Karpas-422 (cell line): ENCODE measurements around the gene OGFRL1. TPM values are rescaled to one million over a fixed set of nuclear protein-coding genes. Genes with fewer than 3 reads are reported as not detected.

Experiments
- DNase-seq: peaks from one replicate; pipeline ENCODE4 v3.0.0-alpha.2; 2015
- H2AFZ ChIP-seq: fragments of 200-600 bp; sonication (generic); 2 replicates; pipeline ENCODE4 v1.6.1; 2014; ENCODE audit warnings: antibody characterized with exemption, low read length, mixed read lengths
- H3K27ac ChIP-seq: fragments of 200-600 bp; sonication (generic); 2 replicates; pipeline ENCODE4 v1.5.1; 2014; ENCODE audit warnings: mild to moderate bottlenecking, low read length, moderate library complexity
- H3K27me3 ChIP-seq: fragments of 200-600 bp; sonication (generic); 2 replicates; pipeline ENCODE4 v1.6.1; 2014; ENCODE audit warnings: low read length, mixed read lengths
- H3K36me3 ChIP-seq: fragments of 200-600 bp; sonication (generic); 2 replicates; pipeline ENCODE4 v1.6.1; 2014; ENCODE audit warnings: low read length, mixed read lengths; ENCODE audit not compliant: insufficient read depth
- H3K4me1 ChIP-seq: fragments of 200-600 bp; sonication (generic); 2 replicates; pipeline ENCODE4 v1.6.1; 2014; ENCODE audit warnings: mild to moderate bottlenecking, low read length, mixed read lengths
- H3K4me2 ChIP-seq: fragments of 200-600 bp; sonication (generic); 2 replicates; pipeline ENCODE4 v1.6.1; 2014; ENCODE audit warnings: low read length, low read depth, mild to moderate bottlenecking; ENCODE audit not compliant: poor library complexity, severe bottlenecking
- H3K4me3 ChIP-seq: fragments of 200-600 bp; sonication (generic); 2 replicates; pipeline ENCODE4 v1.5.1; 2014; ENCODE audit warnings: mild to moderate bottlenecking, antibody characterized with exemption, low read length, mixed read lengths
- H3K79me2 ChIP-seq: fragments of 200-600 bp; sonication (generic); 2 replicates; pipeline ENCODE4 v1.6.1; 2014; ENCODE audit warnings: mild to moderate bottlenecking, low read length, mixed read lengths
- H3K9ac ChIP-seq: fragments of 200-600 bp; sonication (generic); 2 replicates; pipeline ENCODE4 v1.6.0; 2014; ENCODE audit warnings: low read length
- H3K9me2 ChIP-seq: fragments of 200-600 bp; sonication (generic), shearing (Covaris generic); replicated peaks from 2 replicates; pipeline ENCODE4 v1.6.0; 2014; ENCODE audit warnings: mild to moderate bottlenecking, low read length, moderate library complexity; ENCODE audit not compliant: insufficient read depth
- H3K9me3 ChIP-seq: fragments of 300-700, 200-600 bp; sonication (generic); 2 replicates; pipeline ENCODE4 v1.6.1; 2014; ENCODE audit warnings: low read length, mixed read lengths
- H4K20me1 ChIP-seq: fragments of 200-600 bp; sonication (generic); 2 replicates; pipeline ENCODE4 v1.6.1; 2014; ENCODE audit warnings: mild to moderate bottlenecking, antibody characterized with exemption, low read length, low read depth; ENCODE audit not compliant: insufficient read depth
- total RNA-seq: library from RNA; depleted of rRNA; stranded (reverse); fragments of >200 nt; shearing (Covaris generic); gene quantifications from 2 replicates; pipeline ENCODE4 v1.2.3, GENCODE V29; 2014; ENCODE audit warnings: low replicate concordance

Gene OGFRL1
- total RNA-seq, 1 experiment from 2014 or later, result 59.9 TPM

DNA sequence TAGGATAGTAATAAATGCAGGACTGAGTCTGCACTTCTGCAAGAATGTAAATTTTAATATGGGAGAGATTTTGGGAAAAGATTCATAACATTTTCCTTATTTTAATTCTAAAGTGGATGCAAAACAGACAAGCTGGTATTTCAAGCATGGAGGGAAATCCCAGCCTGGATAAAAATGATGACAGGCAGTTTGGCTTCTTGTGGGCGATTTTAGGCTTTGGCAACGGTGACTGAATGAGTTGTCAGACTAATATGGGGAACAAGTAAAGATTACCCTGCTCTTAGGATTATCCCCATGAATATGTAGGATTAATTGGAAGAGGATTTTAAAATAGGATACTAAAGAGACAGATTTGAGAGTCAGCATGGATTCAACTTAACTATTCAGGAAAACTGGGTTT lies 21.0 kb downstream of the OGFRL1 start:
- Histone ChIP-seq H3K27ac (no peak overlapping the region), H3K9ac (no peak overlapping the region), H3K79me2 (no peaks in the 10 kb centered on the region), H3K36me3 (peaks cover under 1% of the 10 kb centered on the region; the same call in 1 of the 2 replicates), H3K9me2 (no peaks in the 10 kb centered on the region), H3K4me2 (no peak overlapping the region), H2AFZ (no peak overlapping the region), H3K9me3 (no peaks in the 10 kb centered on the region), H3K27me3 (no peaks in the 10 kb centered on the region), H4K20me1 (peaks cover 6% of the 10 kb centered on the region; the same call in 1 of the 2 replicates), H3K4me1 (no peaks in the 10 kb centered on the region), H3K4me3 (no peak overlapping the region)
- no peak for DNase-seq

DNA sequence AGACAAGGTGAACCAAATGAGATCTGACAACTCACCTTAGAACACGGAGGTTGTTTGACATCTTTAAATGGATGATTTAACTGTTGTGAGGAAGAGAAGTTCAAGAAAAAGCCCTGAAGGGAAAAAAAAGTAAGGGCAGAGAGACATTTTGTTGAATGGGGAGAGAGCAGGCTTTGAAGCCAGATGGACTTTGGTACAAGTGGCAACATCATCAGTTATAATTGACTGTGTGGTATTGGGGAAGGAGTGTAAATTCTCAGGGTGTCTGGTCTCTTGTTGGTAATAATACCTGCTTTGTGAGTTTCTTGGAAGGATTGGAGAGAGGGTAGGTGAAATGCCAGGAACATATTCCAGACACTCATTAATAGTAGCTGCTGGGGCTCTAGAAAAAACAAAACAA lies 21.6 kb downstream of the OGFRL1 start:
- no peak for DNase-seq
- Histone ChIP-seq H3K9ac (no peak overlapping the region), H2AFZ (no peak overlapping the region), H3K9me2 (no peaks in the 10 kb centered on the region), H3K4me1 (no peaks in the 10 kb centered on the region), H3K9me3 (no peaks in the 10 kb centered on the region), H3K36me3 (no peaks in the 10 kb centered on the region), H3K27ac (no peak overlapping the region), H3K79me2 (no peaks in the 10 kb centered on the region), H4K20me1 (peaks cover 4% of the 10 kb centered on the region; the same call in 1 of the 2 replicates), H3K27me3 (no peaks in the 10 kb centered on the region), H3K4me2 (no peak overlapping the region), H3K4me3 (no peak overlapping the region)

DNA sequence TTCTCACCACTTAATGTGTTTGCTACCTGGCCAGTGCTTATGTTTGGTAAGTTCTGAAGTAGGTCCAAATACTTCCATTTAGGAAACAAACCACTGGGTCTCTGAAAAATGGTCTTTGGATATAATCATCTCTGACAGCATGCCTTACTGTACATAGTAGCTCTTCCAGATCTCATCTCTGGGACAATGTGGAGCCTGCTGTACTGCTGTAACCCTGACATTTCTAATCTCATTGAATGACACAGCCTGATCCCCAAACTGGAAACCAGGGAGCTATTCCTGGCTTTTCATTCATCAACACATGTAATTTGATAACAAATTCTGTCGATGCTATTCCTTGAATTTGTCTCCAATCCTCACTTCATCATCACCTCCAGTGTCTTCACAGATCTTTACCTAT lies 23.5 kb downstream of the OGFRL1 start:
- no peak overlapping the region for H3K4me2 ChIP-seq
- DNase-seq, result no peak

DNA sequence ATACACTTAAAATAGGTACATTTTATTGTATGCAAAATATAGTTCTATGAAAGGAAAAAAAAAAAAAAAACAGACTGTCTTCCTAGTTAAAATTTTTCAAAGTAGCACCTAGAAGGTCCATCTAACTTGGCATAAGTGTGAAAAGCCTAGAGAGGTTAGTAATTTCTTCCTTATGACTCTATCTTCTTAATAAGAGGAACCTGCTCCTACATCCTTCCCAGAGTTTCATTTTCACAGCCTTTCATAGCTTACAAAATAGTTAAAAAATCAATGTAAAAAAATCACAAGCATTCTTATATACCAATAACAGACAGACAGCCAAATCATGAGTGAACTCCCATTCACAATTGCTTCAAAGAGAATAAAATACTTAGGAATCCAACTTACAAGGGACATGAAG lies 28.8 kb downstream of the OGFRL1 start:
- H3K27me3 ChIP-seq, result no peaks in the 10 kb centered on the region
- H3K79me2 ChIP-seq, result no peaks in the 10 kb centered on the region
- H3K4me2 ChIP-seq, result no peak overlapping the region
- H3K27ac ChIP-seq, result no peak overlapping the region
- no peaks in the 10 kb centered on the region for H3K9me2 ChIP-seq
- no peak overlapping the region for H3K9ac ChIP-seq
- H2AFZ ChIP-seq, result no peak overlapping the region
- no peak overlapping the region for H3K4me3 ChIP-seq
- no peaks in the 10 kb centered on the region for H4K20me1 ChIP-seq
- H3K4me1 ChIP-seq, result no peaks in the 10 kb centered on the region
- H3K9me3 ChIP-seq, result no peaks in the 10 kb centered on the region
- no peak for DNase-seq
- H3K36me3 ChIP-seq, result no peaks in the 10 kb centered on the region

More for the DNA sequence above, 23.5 kb downstream of the OGFRL1 start:
- H3K27me3 ChIP-seq, result no peaks in the 10 kb centered on the region
- H4K20me1 ChIP-seq, result no peaks in the 10 kb centered on the region
- H3K4me1 ChIP-seq, result no peaks in the 10 kb centered on the region
- H3K4me3 ChIP-seq, result no peak overlapping the region
- no peaks in the 10 kb centered on the region for H3K9me2 ChIP-seq
- no peaks in the 10 kb centered on the region for H3K79me2 ChIP-seq
- no peak overlapping the region for H3K9ac ChIP-seq
- H2AFZ ChIP-seq, result no peak overlapping the region
- H3K36me3 ChIP-seq, result no peaks in the 10 kb centered on the region
- H3K27ac ChIP-seq, result no peak overlapping the region
- no peaks in the 10 kb centered on the region for H3K9me3 ChIP-seq

DNA sequence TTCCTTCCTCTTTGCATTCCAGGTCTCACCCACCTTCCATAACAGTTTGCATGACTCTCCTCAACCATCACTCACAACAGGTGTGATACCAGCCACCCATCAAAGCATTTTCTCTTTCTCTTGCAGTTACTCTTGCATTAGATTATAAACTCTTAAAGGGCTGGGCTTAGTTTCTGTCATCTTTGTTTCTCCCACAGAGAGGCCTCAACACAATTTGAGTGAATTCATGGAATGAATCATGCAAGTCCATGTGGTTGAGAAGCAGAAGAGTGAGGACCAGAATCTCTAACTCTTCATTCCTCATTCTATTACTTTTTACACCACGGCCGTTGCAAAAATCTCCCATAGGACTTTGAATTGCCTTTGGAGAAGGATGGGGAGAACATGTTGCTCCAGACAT lies 31.4 kb downstream of the OGFRL1 start:
- Histone ChIP-seq H3K4me2 (no peak overlapping the region), H3K9ac (no peak overlapping the region), H3K9me3 (no peaks in the 10 kb centered on the region), H3K79me2 (no peaks in the 10 kb centered on the region), H2AFZ (no peak overlapping the region), H4K20me1 (no peaks in the 10 kb centered on the region), H3K4me1 (no peaks in the 10 kb centered on the region), H3K9me2 (no peaks in the 10 kb centered on the region), H3K27ac (no peak overlapping the region), H3K27me3 (no peaks in the 10 kb centered on the region), H3K4me3 (no peak overlapping the region), H3K36me3 (no peaks in the 10 kb centered on the region)
- no peak for DNase-seq

DNA sequence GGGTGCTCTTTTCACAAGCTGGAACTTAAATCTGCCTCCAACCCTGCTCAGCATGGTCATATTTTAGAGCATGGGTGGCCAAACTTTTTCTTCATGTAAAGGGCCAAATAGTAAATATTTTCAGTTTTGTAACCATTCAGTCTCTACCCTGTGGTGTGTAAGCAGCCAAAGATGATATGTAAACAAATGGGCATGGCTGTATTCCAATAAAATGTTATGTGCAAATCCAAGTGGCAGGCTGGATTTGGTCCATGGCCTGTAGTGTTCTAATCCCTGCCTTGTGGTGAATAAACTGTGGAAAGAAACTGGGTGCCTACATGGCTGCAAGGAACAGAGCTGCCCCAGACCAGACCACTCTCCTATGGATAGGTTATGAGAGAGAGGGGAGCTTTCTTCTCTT lies 32.7 kb downstream of the OGFRL1 start:
- Histone ChIP-seq H3K27me3 (no peaks in the 10 kb centered on the region), H2AFZ (no peak overlapping the region), H3K4me2 (no peak overlapping the region), H3K79me2 (no peaks in the 10 kb centered on the region), H3K9me3 (no peaks in the 10 kb centered on the region), H4K20me1 (no peaks in the 10 kb centered on the region), H3K9me2 (no peaks in the 10 kb centered on the region), H3K9ac (no peak overlapping the region), H3K27ac (no peak overlapping the region), H3K4me1 (no peaks in the 10 kb centered on the region), H3K36me3 (no peaks in the 10 kb centered on the region), H3K4me3 (no peak overlapping the region)
- DNase-seq, result no peak

DNA sequence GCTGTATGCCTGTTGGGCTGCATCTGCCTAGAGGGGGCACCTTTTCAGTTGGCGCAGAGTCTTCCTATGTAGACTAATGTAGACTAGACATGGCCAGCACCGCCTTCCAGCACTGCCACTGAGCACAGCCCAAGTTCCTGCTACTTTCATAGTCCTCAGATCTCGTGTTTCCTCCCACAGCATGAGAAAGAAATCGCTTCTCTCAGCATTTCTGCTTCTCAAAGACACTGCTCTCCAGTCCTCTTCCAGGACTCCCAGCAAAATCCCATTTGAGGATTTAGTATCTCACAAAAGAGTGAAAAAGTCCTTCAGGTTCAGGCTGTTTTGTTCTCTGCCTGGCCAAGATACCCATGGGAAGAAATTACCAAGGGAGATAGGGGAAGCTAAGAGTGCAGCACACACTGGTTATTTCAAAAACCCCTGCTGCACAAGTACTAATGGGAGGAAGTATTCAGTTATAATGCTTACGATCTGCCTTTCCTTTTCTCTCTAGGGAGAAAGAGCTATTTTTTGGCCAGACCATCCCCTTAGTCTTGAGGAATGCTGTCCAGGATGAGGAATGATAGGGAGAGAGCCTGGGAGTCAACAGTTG lies 35.7 kb downstream of the OGFRL1 start:
- no peaks in the 10 kb centered on the region for H3K4me1 ChIP-seq
- H3K4me3 ChIP-seq, result no peak overlapping the region
- no peak overlapping the region for H3K9ac ChIP-seq
- H3K79me2 ChIP-seq, result no peaks in the 10 kb centered on the region
- H3K27me3 ChIP-seq, result no peaks in the 10 kb centered on the region
- no peaks in the 10 kb centered on the region for H3K36me3 ChIP-seq
- no peak overlapping the region for H2AFZ ChIP-seq
- H3K27ac ChIP-seq, result no peak overlapping the region
- H3K9me3 ChIP-seq, result no peaks in the 10 kb centered on the region
- no peak overlapping the region for H3K4me2 ChIP-seq
- no peaks in the 10 kb centered on the region for H3K9me2 ChIP-seq
- no peaks in the 10 kb centered on the region for H4K20me1 ChIP-seq
- no peak for DNase-seq

DNA sequence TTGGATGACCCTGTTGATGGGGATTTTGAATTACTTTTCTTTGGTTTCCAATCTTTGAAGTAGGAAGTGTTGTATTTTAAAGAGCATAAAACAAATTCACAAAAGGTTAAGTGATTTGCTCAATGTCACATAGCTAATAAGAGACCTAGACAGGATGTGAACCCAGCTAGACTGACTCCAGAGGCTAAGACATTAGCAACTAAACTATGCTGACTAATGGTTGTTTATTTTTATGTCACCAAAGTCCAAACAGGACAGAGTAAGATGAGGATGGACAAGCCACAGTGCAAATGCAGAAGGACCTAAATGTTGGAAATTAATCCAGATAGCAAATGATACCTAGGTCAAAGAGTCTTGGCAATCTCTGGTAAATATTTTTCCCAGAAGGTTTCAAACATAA lies 38.0 kb downstream of the OGFRL1 start:
- H3K9ac ChIP-seq, result no peak overlapping the region
- no peaks in the 10 kb centered on the region for H3K4me1 ChIP-seq
- no peaks in the 10 kb centered on the region for H3K9me3 ChIP-seq
- no peak overlapping the region for H2AFZ ChIP-seq
- no peak for DNase-seq
- H3K27ac ChIP-seq, result no peak overlapping the region
- H3K4me2 ChIP-seq, result no peak overlapping the region
- H3K9me2 ChIP-seq, result no peaks in the 10 kb centered on the region
- no peaks in the 10 kb centered on the region for H4K20me1 ChIP-seq
- H3K79me2 ChIP-seq, result no peaks in the 10 kb centered on the region
- H3K36me3 ChIP-seq, result no peaks in the 10 kb centered on the region
- no peak overlapping the region for H3K4me3 ChIP-seq
- H3K27me3 ChIP-seq, result no peaks in the 10 kb centered on the region

DNA sequence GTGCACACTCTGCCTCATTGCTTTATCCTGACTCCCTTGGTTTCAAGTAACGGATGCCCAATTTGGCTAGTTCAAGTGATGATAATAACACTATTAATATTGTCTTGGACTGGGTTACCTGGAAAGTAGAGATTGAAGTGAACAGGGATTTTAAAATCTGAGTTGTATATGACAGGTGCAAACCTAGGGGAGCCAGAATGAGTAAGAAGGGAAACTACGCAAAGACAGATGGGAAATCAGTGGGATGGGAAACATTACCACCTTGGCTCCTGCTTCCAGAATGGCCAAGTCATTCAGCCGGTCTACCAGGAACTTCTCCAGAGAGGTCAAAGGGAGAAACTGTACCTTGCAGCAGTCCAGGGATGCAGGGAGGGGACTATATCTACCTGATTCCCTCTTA lies 41.9 kb downstream of the OGFRL1 start:
- H3K27me3 ChIP-seq, result no peaks in the 10 kb centered on the region
- no peak for DNase-seq
- H3K36me3 ChIP-seq, result no peaks in the 10 kb centered on the region
- H3K9me2 ChIP-seq, result no peaks in the 10 kb centered on the region
- H4K20me1 ChIP-seq, result no peaks in the 10 kb centered on the region
- H3K4me2 ChIP-seq, result no peak overlapping the region
- H3K4me1 ChIP-seq, result no peaks in the 10 kb centered on the region
- no peak overlapping the region for H3K27ac ChIP-seq
- H3K4me3 ChIP-seq, result no peak overlapping the region
- H3K9me3 ChIP-seq, result no peaks in the 10 kb centered on the region
- no peak overlapping the region for H3K9ac ChIP-seq
- H3K79me2 ChIP-seq, result no peaks in the 10 kb centered on the region
- no peak overlapping the region for H2AFZ ChIP-seq
